ENCODE measurements around the gene SASH1.

SASH1 gene

GRCh38 chr6:148520109-148520841, 177.6 kb downstream of the SASH1 start:
- no peak for DNase-seq (ENCODE audit: low read depth, low spot score)

- DNase-seq (ENCODE audit: low read depth, low spot score), result no peak
Observed at GRCh38 chr6:148521158-148521557, 178.5 kb downstream of the SASH1 start.

- DNase-seq (ENCODE audit: low read depth, low spot score), result no peak
Observed at GRCh38 chr6:148521586-148521985, 178.9 kb downstream of the SASH1 start.

GRCh38 chr6:148523048-148523447, 180.4 kb downstream of the SASH1 start:
- no peak for DNase-seq (ENCODE audit: low read depth, low spot score)

- no peak for DNase-seq (ENCODE audit: low read depth, low spot score)
Observed at GRCh38 chr6:148523551-148523950, 180.9 kb downstream of the SASH1 start.

- no peak for DNase-seq (ENCODE audit: low read depth, low spot score)
Observed at GRCh38 chr6:148524471-148524882, 181.8 kb downstream of the SASH1 start.

- no peak for DNase-seq (ENCODE audit: low read depth, low spot score)
Observed at GRCh38 chr6:148524976-148525375, 182.3 kb downstream of the SASH1 start.

GRCh38 chr6:148525453-148525852, 182.8 kb downstream of the SASH1 start:
- DNase-seq (ENCODE audit: low read depth, low spot score), result no peak

- no peak for DNase-seq (ENCODE audit: low read depth, low spot score)
Observed at GRCh38 chr6:148526145-148526544, 183.5 kb downstream of the SASH1 start.

GRCh38 chr6:148528292-148528691, 185.7 kb downstream of the SASH1 start:
- DNase-seq (ENCODE audit: low read depth, low spot score), result no peak

- no peak for DNase-seq (ENCODE audit: low read depth, low spot score)
Observed at GRCh38 chr6:148529010-148529409, 186.4 kb downstream of the SASH1 start.

- no peak for DNase-seq (ENCODE audit: low read depth, low spot score)
Observed at GRCh38 chr6:148530394-148530953, 187.8 kb downstream of the SASH1 start.

GRCh38 chr6:148530976-148531375, 188.3 kb downstream of the SASH1 start:
- DNase-seq (ENCODE audit: low read depth, low spot score), result no peak

- DNase-seq (ENCODE audit: low read depth, low spot score), result no peak
Observed at GRCh38 chr6:148532698-148533097, 190.1 kb downstream of the SASH1 start.

GRCh38 chr6:148533309-148534107, 190.9 kb downstream of the SASH1 start:
- DNase-seq (ENCODE audit: low read depth, low spot score), result no peak

- no peak for DNase-seq (ENCODE audit: low read depth, low spot score)
Observed at GRCh38 chr6:148534871-148535270, 192.2 kb downstream of the SASH1 start.

- DNase-seq (ENCODE audit: low read depth, low spot score), result no peak
Observed at GRCh38 chr6:148535381-148535780, 192.7 kb downstream of the SASH1 start.

GRCh38 chr6:148535976-148536375, 193.3 kb downstream of the SASH1 start:
- no peak for DNase-seq (ENCODE audit: low read depth, low spot score)

GRCh38 chr6:148538261-148539190, 195.9 kb downstream of the SASH1 start:
- DNase-seq (ENCODE audit: low read depth, low spot score), result no peak

GRCh38 chr6:148543540-148543939, 200.9 kb downstream of the SASH1 start:
- DNase-seq (ENCODE audit: low read depth, low spot score), result no peak

GRCh38 chr6:148544421-148544820, 201.8 kb downstream of the SASH1 start:
- DNase-seq (ENCODE audit: low read depth, low spot score), result no peak

- no peak for DNase-seq (ENCODE audit: low read depth, low spot score)
Observed at GRCh38 chr6:148545901-148546300, 203.3 kb downstream of the SASH1 start.

Data from iPS DF 19.7 (cell line).